ENCODE measurements around the gene SLC25A23.

DNA sequence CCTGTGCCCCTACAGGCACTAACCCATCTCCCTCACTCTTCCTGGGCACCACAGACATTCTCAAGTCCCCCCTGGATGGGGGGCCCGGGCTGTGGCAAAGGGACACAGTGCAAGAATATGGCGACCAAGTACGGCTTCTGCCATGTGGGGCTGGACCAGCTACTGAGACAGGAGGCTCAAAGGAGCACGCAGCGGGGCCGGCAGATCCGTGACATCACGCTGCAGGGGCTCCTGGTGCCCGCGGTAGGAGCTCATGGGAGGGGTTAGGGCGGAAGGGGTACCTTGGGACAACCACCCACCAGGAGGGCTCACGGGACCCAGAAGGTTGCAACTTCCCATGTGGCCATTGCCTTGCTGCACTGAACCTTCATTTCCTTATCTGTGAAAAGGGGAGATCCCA, 63.3 kb downstream of the SLC25A23 start:
- TF ChIP-seq ZNF571 (tag by site-specific recombination; IDR thresholded peaks at IDR 0.05) (no peak), ATF2 (tag by site-specific recombination; IDR thresholded peaks at IDR 0.05; ENCODE audit: low read depth) (no peak), ZNF558 (tag by site-specific recombination; IDR thresholded peaks at IDR 0.05) (no peak), ZNF324 (tag by site-specific recombination; IDR thresholded peaks at IDR 0.05) (no peak), ZNF121 (tag by site-specific recombination; IDR thresholded peaks at IDR 0.05) (no peak), ZNF776 (tag by site-specific recombination; IDR thresholded peaks at IDR 0.05; ENCODE audit: borderline replicate concordance) (no peak), INSM2 (tag by site-specific recombination; IDR thresholded peaks at IDR 0.05) (no peak), ZNF707 (tag by site-specific recombination; IDR thresholded peaks at IDR 0.05) (no peak), ZBTB11 (tag by site-specific recombination; conservative IDR thresholded peaks at IDR 0.05; ENCODE audit: low read depth) (no peak)
- TF ChIP-seq, protein P1, sequence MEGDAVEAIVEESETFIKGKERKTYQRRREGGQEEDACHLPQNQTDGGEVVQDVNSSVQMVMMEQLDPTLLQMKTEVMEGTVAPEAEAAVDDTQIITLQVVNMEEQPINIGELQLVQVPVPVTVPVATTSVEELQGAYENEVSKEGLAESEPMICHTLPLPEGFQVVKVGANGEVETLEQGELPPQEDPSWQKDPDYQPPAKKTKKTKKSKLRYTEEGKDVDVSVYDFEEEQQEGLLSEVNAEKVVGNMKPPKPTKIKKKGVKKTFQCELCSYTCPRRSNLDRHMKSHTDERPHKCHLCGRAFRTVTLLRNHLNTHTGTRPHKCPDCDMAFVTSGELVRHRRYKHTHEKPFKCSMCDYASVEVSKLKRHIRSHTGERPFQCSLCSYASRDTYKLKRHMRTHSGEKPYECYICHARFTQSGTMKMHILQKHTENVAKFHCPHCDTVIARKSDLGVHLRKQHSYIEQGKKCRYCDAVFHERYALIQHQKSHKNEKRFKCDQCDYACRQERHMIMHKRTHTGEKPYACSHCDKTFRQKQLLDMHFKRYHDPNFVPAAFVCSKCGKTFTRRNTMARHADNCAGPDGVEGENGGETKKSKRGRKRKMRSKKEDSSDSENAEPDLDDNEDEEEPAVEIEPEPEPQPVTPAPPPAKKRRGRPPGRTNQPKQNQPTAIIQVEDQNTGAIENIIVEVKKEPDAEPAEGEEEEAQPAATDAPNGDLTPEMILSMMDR (tag by site-specific recombination; IDR thresholded peaks at IDR 0.05) = no peak

Data from HEK293 (cell line).